H1 (cell line): ENCODE data around the gene RPS6KC1. TPM values are rescaled to one million over a fixed set of nuclear protein-coding genes. Genes with fewer than 3 reads are reported as not detected.

Source experiments
- CTCF ChIA-PET: fragments of 300-600 bp; sonication (Branson Sonifier 250); formaldehyde crosslinking; loops from one replicate; lab custom pipeline; 2021; ENCODE audit not compliant: partially characterized antibody; lab: Charles Lee
- POLR2A ChIA-PET: fragments of 300-600 bp; sonication (Branson Sonifier 250); formaldehyde crosslinking; loops from one replicate; lab custom pipeline; 2021; ENCODE audit warnings: inconsistent platforms; ENCODE audit not compliant: partially characterized antibody; lab: Charles Lee
- DNase-seq, 2 experiments: peaks; one replicate each; pipeline versions ENCODE4 v3.0.0 to v3.0.0-alpha.2; 2010 to 2022; ENCODE audit warnings: low spot score in 2 of 2, low read depth in 1 of 2, mixed read lengths in 1 of 2
- FAIRE-seq: peaks from 2 replicates; lab custom pipeline; 2011; peaks lifted over from hg19 to GRCh38; lab: Jason Lieb, UNC
- H2AFZ ChIP-seq: 2 replicates; pipeline ENCODE4 v1.8.1; 2012; ENCODE audit warnings: low read length, inconsistent platforms
- H2AK5ac ChIP-seq: 2 replicates; pipeline ENCODE4 v1.6.1; 2013; ENCODE audit warnings: low read depth, low read length
- H2BK120ac ChIP-seq: replicated peaks from 2 replicates; pipeline ENCODE3; 2013; ENCODE audit warnings: low read depth, low read length, inconsistent platforms
- H2BK12ac ChIP-seq: 2 replicates; pipeline ENCODE4 v1.6.1; 2013; ENCODE audit warnings: low read depth, low read length
- H2BK15ac ChIP-seq: 2 replicates; pipeline ENCODE4 v1.6.1; 2013; ENCODE audit warnings: low read length
- H2BK20ac ChIP-seq: 2 replicates; pipeline ENCODE4 v1.6.1; 2013; ENCODE audit warnings: low read length
- H2BK5ac ChIP-seq: 2 replicates; pipeline ENCODE4 v1.6.1; 2013; ENCODE audit warnings: low read depth, low read length
- H3K14ac ChIP-seq: 2 replicates; pipeline ENCODE4 v1.6.1; 2013; ENCODE audit warnings: inconsistent platforms; ENCODE audit not compliant: insufficient read length
- H3K18ac ChIP-seq: 2 replicates; pipeline ENCODE4 v1.6.1; 2013; ENCODE audit warnings: low read length; ENCODE audit errors: extremely low read depth
- H3K23ac ChIP-seq: 2 replicates; pipeline ENCODE4 v1.6.1; 2013; ENCODE audit warnings: inconsistent platforms; ENCODE audit not compliant: insufficient read length
- H3K23me2 ChIP-seq: 2 replicates; pipeline ENCODE4 v1.6.1; 2013; ENCODE audit warnings: low read depth, low read length
- H3K27ac ChIP-seq: 2 replicates; pipeline ENCODE4 v1.6.1; 2011; ENCODE audit warnings: low read depth, low read length, inconsistent platforms
- H3K27me3 ChIP-seq, 4 experiments: replicated peaks in 1 of 4; 1 replicate in 1 of 4; 2 replicates in 3 of 4; pipeline versions ENCODE4 v1.6.1 to v1.8.1; 2011 to 2013; ENCODE audit warnings: low read length in 3 of 4, mild to moderate bottlenecking in 3 of 4, inconsistent platforms in 2 of 4, mixed read lengths in 2 of 4, moderate library complexity in 1 of 4; ENCODE audit not compliant: control insufficient read depth in 3 of 4, insufficient read depth in 3 of 4; ENCODE audit errors: extremely low read depth in 1 of 4
- H3K36me3 ChIP-seq, 4 experiments: 2 replicates each; pipeline versions ENCODE4 v1.6.1 to v1.8.1; 2011 to 2013; ENCODE audit warnings: mild to moderate bottlenecking in 4 of 4, low read length in 3 of 4, moderate library complexity in 2 of 4, control low read depth in 1 of 4, inconsistent platforms in 1 of 4; ENCODE audit not compliant: insufficient read depth in 4 of 4, control insufficient read depth in 2 of 4
- H3K4ac ChIP-seq: replicated peaks from 2 replicates; pipeline ENCODE3; 2013; ENCODE audit warnings: low read length, low read depth, mixed read lengths, inconsistent platforms; ENCODE audit not compliant: insufficient read length
- H3K4me1 ChIP-seq, 4 experiments: replicated peaks in 1 of 4; 1 replicate in 1 of 4; 2 replicates in 3 of 4; pipeline versions ENCODE4 v1.6.1 to v1.8.1; 2011 to 2013; ENCODE audit warnings: low read length in 3 of 4, inconsistent platforms in 2 of 4, mixed read lengths in 1 of 4; ENCODE audit not compliant: insufficient read depth in 4 of 4, control insufficient read depth in 3 of 4
- H3K4me2 ChIP-seq, 2 experiments: 2 replicates each; pipeline versions ENCODE4 v1.6.1 to v1.8.1; 2011 to 2013; ENCODE audit warnings: low read depth in 2 of 2, low read length in 2 of 2, control low read depth in 1 of 2, inconsistent platforms in 1 of 2, mild to moderate bottlenecking in 1 of 2; ENCODE audit not compliant: insufficient read depth in 1 of 2
- H3K4me3 ChIP-seq, 4 experiments: fragments of 200-600, 300-600 bp in 1 of 4; sonication (generic), shearing (Covaris generic), sonication (Bioruptor Twin) in 1 of 4; 2 replicates each; pipeline versions ENCODE4 v1.5.1 to v1.8.1; 2011 to 2016; ENCODE audit warnings: low read length in 4 of 4, low read depth in 3 of 4, control low read depth in 2 of 4, inconsistent platforms in 2 of 4, mild to moderate bottlenecking in 2 of 4, mixed read lengths in 1 of 4, moderate library complexity in 1 of 4; ENCODE audit not compliant: insufficient read depth in 2 of 4; ENCODE audit errors: extremely low read depth in 1 of 4
- H3K56ac ChIP-seq: replicated peaks from 2 replicates; pipeline ENCODE3; 2013; ENCODE audit warnings: low read depth, mild to moderate bottlenecking, mixed read lengths, low read length, inconsistent platforms; ENCODE audit not compliant: insufficient read length
- H3K79me1 ChIP-seq: 2 replicates; pipeline ENCODE4 v1.6.1; 2013; ENCODE audit warnings: low read depth, low read length, control low read depth
- H3K79me2 ChIP-seq, 2 experiments: 2 replicates each; pipeline versions ENCODE4 v1.6.1 to v1.8.1; 2012 to 2013; ENCODE audit warnings: low read length in 2 of 2, mild to moderate bottlenecking in 2 of 2, inconsistent platforms in 1 of 2; ENCODE audit not compliant: insufficient read depth in 2 of 2, control insufficient read depth in 1 of 2
- H3K9ac ChIP-seq, 4 experiments: replicated peaks in 1 of 4; 1 replicate in 1 of 4; 2 replicates in 3 of 4; pipeline versions ENCODE4 v1.6.1 to v1.8.1; 2011 to 2013; ENCODE audit warnings: low read depth in 3 of 4, low read length in 3 of 4, control low read depth in 2 of 4, mild to moderate bottlenecking in 2 of 4, moderate library complexity in 2 of 4, inconsistent platforms in 1 of 4; ENCODE audit errors: extremely low read depth in 1 of 4
- H3K9me3 ChIP-seq, 2 experiments: 2 replicates each; pipeline versions ENCODE4 v1.6.1 to v1.8.1; 2012 to 2013; ENCODE audit warnings: mild to moderate bottlenecking in 2 of 2, moderate library complexity in 2 of 2, control low read depth in 1 of 2, inconsistent platforms in 1 of 2, low read depth in 1 of 2, low read length in 1 of 2, mixed read lengths in 1 of 2; ENCODE audit not compliant: insufficient read depth in 2 of 2
- H4K20me1 ChIP-seq, 2 experiments: replicated peaks in 1 of 2; 2 replicates each; pipeline versions ENCODE3 to v1.8.1; 2011 to 2013; ENCODE audit warnings: inconsistent platforms in 2 of 2, low read length in 2 of 2, mild to moderate bottlenecking in 1 of 2; ENCODE audit not compliant: insufficient read depth in 2 of 2, control insufficient read depth in 1 of 2
- H4K5ac ChIP-seq: 2 replicates; pipeline ENCODE4 v1.6.1; 2013; ENCODE audit warnings: low read length, low read depth, mixed read lengths, inconsistent platforms; ENCODE audit not compliant: insufficient read length
- H4K8ac ChIP-seq: 2 replicates; pipeline ENCODE4 v1.8.0; 2013; ENCODE audit warnings: mild to moderate bottlenecking, moderate library complexity, low read length, inconsistent platforms; ENCODE audit not compliant: insufficient read depth; ENCODE audit errors: extremely low read depth
- H4K91ac ChIP-seq: replicated peaks from 2 replicates; pipeline ENCODE3; 2013; ENCODE audit warnings: low read length, mixed read lengths, inconsistent platforms; ENCODE audit not compliant: insufficient read length
- JUND ChIP-seq: IDR thresholded peaks from 2 replicates; pipeline ENCODE4 v1.6.1; 2011; ENCODE audit warnings: mild to moderate bottlenecking, improper control_type of control experiment, low read length
- NRF1 ChIP-seq: IDR thresholded peaks from 2 replicates; pipeline ENCODE4 v1.6.1; 2011; ENCODE audit warnings: mild to moderate bottlenecking, low read depth, low read length, improper control_type of control experiment
- SIRT6 ChIP-seq: IDR thresholded peaks from one replicate; pipeline ENCODE4 v1.7.1; 2012; ENCODE audit warnings: low read length, inconsistent platforms
- WGBS, 2 experiments: shearing (Covaris generic) in 1 of 2; methylation state at CpG; one replicate each; pipeline versions ENCODE4 v1.1.6 to v1.1.7; 2013 to 2015; ENCODE audit warnings: low lambda C conversion rate in 2 of 2, mixed read lengths in 2 of 2, inconsistent platforms in 1 of 2, low coverage in 1 of 2, missing lambda C conversion rate in 1 of 2; ENCODE audit not compliant: insufficient replicate concordance in 2 of 2, insufficient coverage in 1 of 2, insufficient read length in 1 of 2; ENCODE audit errors: extremely low coverage in 1 of 2, missing lambda C conversion rate in 1 of 2; 5-methylcytosine and 5-hydroxymethylcytosine counted together
- polyA plus RNA-seq, 7 experiments: library from polyadenylated mRNA; depleted of rRNA in 3 of 7; stranded (reverse) in 5 of 7; unstranded in 2 of 7; fragments of >200 nt in 5 of 7; fragments of 200-250 nt in 2 of 7; gene quantifications; 1 replicate in 5 of 7; 2 replicates in 1 of 7; 4 replicates in 1 of 7; pipeline versions ENCODE4 v1.2.1 to v1.2.3, GENCODE V29; 2011 to 2013; ENCODE audit warnings: missing spikeins in 2 of 7, mixed read lengths in 2 of 7
- total RNA-seq: library from RNA; stranded (reverse); fragmentation: NEBNext Ultra II Directional; extraction: Animal tissue kit (Norgen Biotek cat#: 25700); gene quantifications from 2 replicates; pipeline ENCODE4 v1.2.1, GENCODE V29; 2021

The RPS6KC1 gene
- total and polyA plus RNA-seq, 2 of the 8 experiments (the other 6 are each of a cell fraction or from before 2014, with no cell fraction given): 4.9 to 17.6 TPM

GRCh38 chr1:213256438-213257087, 205.5 kb downstream of the RPS6KC1 start:
- Histone ChIP-seq H4K8ac (no peak overlapping the region), H3K9ac (no peak overlapping the region), H3K9me3 (no peaks in the 10 kb centered on the region), H2BK120ac (no peak overlapping the region), H2BK12ac (no peak overlapping the region), H4K20me1 (no peaks in the 10 kb centered on the region), H3K14ac (no peak overlapping the region), H2AK5ac (no peak overlapping the region), H4K5ac (no peak overlapping the region), H3K79me2 (no peaks in the 10 kb centered on the region), H3K4me2 (no peak overlapping the region), H3K4ac (no peak overlapping the region), H3K23me2 (no peaks in the 10 kb centered on the region), H3K18ac (no peak overlapping the region), H3K36me3 (no peaks in the 10 kb centered on the region), H3K4me1 (peaks cover 0 to 3% (median 0%) of the 10 kb centered on the region in 4 experiments; a peak in 1 of 7 replicates), H3K23ac (no peak overlapping the region), H2AFZ (no peak overlapping the region), H4K91ac (no peak overlapping the region), H3K27ac (no peak overlapping the region), H2BK20ac (no peak overlapping the region), H3K56ac (no peak overlapping the region), H3K4me3 (no peak overlapping the region), H3K79me1 (no peaks in the 10 kb centered on the region), H2BK15ac (no peak overlapping the region), H3K27me3 (no peaks in the 10 kb centered on the region), H2BK5ac (no peak overlapping the region)
- FAIRE-seq: no peak
- CTCF ChIA-PET: interaction anchor here (0.6 to 1.4 kb wide), 5 partner anchors 12 to 112 kb away, joined by 3 to 6 read pairs (median 4); no protein-coding TSS in a partner anchor
- DNase-seq: no peak
- 74% methylated on average over 3 of the region's 3 CpGs; no CpG with 5 or more reads in 1 of the 2 experiments for WGBS, 2 experiments
- POLR2A ChIA-PET: interaction anchor here (0.6 to 0.7 kb wide), 2 partner anchors 23 to 1379 kb away, joined by 3 read pairs; no protein-coding TSS in a partner anchor
- TF ChIP-seq SIRT6 (no peak), JUND (no peak), NRF1 (no peak)
